AG09309 (cell line): ENCODE data around the gene PITHD1.
"Not testable (repeated sequence)": the region's sequence is repeated elsewhere in the genome, so short reads cannot be mapped to it uniquely, and the experiment has no call there.

Experiments used
- DNase-seq: peaks from one replicate; pipeline ENCODE4 v3.0.0-alpha.2; 2010; ENCODE audit warnings: low read depth
- H3K4me3 ChIP-seq: 2 replicates; pipeline ENCODE4 v1.5.1; 2011; ENCODE audit warnings: mild to moderate bottlenecking, low read depth, low read length, moderate library complexity; ENCODE audit not compliant: control insufficient read depth
- TF ChIP-seq, protein P1 (sequence below): IDR thresholded peaks from 2 replicates; pipeline ENCODE4 v1.5.1; 2011; ENCODE audit warnings: mild to moderate bottlenecking, low read depth, low read length, inconsistent platforms; ENCODE audit not compliant: insufficient read depth, control insufficient read depth; ENCODE audit errors: missing control alignments

Gene PITHD1

DNA sequence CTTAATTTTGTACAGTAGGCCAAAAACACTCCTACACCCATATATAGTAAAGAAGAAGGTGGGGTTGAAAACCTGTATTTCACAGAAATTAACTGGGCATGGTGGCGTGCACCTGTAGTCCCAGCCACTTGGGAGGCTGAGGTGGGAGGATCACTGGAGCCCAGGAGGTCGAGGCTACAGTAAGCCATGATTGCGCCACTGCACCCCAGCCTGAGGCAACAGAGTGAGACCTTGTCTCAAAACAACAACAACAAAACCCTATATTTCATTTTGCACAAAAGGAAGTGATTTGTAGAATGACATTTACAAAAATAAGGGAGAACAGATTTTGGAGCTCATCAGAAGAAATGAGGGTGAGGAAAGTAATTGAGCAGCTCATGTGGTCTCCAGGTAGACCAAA lies 10.5 kb downstream of the PITHD1 start:
- DNase-seq: no peak
- TF ChIP-seq, protein P1, sequence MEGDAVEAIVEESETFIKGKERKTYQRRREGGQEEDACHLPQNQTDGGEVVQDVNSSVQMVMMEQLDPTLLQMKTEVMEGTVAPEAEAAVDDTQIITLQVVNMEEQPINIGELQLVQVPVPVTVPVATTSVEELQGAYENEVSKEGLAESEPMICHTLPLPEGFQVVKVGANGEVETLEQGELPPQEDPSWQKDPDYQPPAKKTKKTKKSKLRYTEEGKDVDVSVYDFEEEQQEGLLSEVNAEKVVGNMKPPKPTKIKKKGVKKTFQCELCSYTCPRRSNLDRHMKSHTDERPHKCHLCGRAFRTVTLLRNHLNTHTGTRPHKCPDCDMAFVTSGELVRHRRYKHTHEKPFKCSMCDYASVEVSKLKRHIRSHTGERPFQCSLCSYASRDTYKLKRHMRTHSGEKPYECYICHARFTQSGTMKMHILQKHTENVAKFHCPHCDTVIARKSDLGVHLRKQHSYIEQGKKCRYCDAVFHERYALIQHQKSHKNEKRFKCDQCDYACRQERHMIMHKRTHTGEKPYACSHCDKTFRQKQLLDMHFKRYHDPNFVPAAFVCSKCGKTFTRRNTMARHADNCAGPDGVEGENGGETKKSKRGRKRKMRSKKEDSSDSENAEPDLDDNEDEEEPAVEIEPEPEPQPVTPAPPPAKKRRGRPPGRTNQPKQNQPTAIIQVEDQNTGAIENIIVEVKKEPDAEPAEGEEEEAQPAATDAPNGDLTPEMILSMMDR: no peak
- no peak overlapping the region for H3K4me3 ChIP-seq

DNA sequence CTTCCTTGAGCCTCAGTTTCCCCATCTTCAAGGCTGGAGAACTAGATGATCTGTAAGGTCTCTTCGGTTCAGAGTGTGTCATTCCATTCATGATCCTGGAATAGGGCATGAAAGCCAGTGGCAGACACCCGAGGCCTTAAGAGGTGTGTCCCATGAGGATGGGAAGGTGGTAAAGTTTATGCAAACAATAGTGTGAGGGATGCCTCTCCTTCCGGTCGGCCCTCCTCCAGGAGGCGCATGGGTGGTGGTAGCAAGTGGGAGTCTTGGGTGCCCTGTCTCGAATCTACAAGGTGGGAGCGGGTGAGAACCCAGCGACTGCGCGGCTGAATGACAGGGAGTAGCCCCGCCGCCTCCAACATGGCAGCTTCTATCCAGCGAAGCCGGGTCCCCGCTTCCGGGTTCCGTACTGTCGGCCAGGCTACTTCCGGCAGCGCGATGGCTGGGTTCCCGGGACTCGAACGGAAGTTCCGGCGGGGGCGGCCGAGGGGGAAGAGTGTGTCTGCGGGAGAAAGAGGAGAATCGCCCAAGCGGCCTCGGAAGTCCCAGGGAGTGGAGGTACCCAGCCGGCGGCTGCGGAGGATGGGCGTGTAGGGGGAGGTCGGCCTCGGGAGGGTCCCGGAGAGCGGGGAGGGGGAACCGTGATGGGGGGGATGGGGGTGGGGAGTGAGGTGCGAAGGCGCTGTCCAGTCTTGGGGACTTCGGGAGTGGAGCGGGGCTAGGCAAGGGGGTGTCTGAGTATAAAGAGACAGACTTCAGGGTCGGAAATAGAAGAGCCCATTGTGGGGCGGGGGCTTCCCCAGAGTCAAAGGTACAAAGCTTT lies 12.7 kb downstream of the PITHD1 start, which contains the start of gene LYPLA2:
Gene LYPLA2, plus strand, starts transcription at position 450 of the 820 bp plus-strand sequence. CDS start 1,538 bp downstream, outside the sequence.
- no peak for DNase-seq
- peak within 1 kb of the TSS; percentile 84 for H3K4me3 ChIP-seq
- TF ChIP-seq, protein P1: no peak

DNA sequence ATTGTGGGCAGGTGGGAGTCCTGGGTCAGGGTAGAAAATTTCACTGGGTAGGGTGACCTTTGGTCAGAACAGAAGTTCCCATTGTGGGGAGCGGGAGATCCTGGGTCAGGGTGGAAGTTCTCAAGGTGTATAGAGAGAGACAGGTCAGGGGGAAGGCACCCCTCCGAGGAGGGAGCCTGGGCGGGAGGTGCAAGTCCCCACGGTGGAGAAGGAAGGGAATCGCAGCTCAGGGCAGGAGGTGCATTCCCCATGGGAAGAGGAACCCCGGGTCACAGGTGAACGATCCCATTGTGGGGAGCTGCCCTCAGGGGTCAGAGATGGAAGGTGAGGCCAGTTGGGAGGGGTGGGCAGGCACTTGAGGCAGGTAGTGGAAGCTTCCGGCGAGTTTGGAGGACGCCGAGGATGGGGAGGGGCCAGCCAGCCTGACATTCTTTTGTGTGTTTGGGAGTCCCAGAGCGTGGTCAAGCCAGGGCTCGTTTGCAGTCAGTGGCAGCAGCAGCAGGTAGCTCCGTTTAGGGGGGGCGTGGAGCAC lies 13.4 kb downstream of the PITHD1 start:
- H3K4me3 ChIP-seq: peak overlapping the region; percentile 84
- TF ChIP-seq, protein P1: no peak
- no peak for DNase-seq

DNA sequence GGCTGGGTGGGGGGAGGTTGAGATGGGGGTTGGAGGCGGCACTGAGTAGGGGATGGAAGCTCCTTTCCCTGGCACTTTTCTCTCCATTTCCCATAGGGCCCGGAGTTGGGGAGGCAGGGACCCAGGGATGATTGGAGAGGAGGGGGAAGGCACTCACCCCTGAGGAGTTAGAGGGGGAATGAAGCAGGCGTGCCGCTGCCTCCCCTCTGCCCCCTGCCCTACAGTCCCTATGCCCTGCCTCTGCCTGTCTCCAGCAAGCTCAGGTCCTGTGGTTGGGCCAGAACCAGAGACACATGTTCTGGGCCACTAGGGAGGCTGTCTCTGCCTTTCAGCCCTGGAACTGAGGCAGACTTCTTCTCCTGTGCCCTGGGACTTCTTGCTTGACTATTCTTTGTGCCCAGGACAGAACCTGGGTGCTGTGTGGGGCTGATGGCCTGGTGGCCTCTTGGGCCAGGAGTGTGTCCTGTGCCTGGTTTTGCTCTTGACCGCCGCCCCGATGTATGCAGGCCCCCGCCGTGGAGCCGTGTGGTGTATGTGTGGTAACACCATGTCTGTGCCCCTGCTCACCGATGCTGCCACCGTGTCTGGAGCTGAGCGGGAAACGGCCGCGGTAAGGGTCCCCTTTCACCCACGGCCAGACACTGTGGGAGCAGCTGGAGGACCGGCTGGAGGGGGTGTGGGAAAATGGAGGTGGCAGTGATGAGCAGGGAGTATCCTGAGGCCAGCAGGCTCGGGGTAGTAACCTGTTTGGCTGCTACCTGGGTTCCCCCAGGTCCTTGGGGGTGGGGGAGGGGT lies 14.1 kb downstream of the PITHD1 start:
- H3K4me3 ChIP-seq: peak overlapping the region; percentile 84
- DNase-seq: no peak
- TF ChIP-seq, protein P1: no peak

DNA sequence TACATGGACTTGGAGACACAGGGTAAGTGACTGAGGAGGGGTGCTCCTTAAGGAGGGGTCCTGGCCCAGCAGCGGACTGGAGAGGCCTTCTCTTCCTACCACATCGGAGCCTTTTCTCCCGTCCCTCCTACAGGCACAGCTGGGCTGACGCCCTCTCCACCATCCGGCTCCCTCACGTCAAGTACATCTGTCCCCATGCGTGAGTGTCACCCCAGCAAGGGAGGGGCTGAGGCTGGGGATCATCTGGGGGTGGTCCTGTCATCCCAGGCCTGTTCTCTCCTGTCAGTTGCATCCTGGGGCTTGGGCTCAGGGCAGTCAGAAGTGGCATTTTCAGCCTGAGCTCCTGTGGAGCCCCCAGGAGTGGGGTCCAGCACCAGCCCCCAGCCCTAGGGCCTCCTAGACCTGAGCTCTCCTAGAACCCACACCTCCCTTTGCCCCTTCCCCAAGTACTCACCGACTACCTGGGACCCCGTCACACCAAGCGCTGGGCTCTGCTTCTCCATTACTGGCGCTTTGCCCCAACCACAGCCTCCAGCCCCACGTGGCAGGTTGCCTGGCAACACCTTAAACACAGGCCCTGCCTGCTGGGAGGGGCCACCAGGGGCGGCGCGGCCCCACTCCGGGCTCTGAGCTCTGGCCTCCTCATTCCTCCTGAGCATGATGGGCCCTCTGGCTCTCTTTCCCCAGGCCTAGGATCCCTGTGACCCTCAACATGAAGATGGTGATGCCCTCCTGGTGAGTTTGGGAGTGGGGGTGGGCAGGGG lies 15.0 kb downstream of the PITHD1 start:
- TF ChIP-seq, protein P1: no peak
- H3K4me3 ChIP-seq: no peak overlapping the region
- DNase-seq: no peak

DNA sequence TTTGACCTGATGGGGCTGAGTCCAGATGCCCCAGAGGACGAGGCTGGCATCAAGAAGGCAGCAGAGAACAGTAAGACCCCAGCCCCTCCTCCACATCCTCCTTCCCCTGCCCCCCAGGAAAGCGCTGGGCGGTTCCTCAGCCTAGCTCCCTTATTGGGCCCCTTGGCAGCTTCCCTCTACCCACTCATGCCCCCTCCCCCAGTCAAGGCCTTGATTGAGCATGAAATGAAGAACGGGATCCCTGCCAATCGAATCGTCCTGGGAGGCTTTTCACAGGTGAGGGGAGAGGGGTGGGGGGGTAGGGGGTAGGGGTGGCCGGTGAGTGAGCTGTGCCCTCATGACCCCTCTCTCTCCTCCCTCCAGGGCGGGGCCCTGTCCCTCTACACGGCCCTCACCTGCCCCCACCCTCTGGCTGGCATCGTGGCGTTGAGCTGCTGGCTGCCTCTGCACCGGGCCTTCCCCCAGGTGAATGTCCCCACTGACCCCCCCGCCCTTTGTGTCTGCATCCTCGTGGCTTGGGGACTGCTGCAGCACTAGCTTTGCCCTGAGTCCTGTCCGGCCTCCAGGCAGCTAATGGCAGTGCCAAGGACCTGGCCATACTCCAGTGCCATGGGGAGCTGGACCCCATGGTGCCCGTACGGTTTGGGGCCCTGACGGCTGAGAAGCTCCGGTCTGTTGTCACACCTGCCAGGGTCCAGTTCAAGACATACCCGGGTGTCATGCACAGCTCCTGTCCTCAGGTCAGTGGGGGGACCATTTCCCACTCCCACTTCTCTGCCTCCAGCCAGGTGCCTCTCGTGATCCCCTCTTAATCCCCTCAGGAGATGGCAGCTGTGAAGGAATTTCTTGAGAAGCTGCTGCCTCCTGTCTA lies 15.9 kb downstream of the PITHD1 start:
- H3K4me3 ChIP-seq: no peak overlapping the region
- TF ChIP-seq, protein P1: no peak

DNA sequence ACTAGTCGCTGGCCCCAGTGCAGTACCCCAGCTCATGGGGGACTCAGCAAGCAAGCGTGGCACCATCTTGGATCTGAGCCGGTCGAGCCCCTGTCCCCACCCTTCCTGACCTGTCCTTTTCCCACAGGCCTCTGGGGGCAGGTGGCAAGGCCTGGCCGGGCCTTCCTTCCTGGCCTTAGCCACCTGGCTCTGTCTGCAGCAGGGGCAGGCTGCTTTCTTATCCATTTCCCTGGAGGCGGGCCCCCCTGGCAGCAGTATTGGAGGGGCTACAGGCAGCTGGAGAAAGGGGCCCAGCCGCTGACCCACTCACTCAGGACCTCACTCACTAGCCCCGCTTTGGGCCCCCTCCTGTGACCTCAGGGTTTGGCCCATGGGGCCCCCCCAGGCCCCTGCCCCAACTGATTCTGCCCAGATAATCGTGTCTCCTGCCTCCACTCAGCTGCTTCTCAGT lies 16.5 kb downstream of the PITHD1 start:
- not testable (repeated sequence) for DNase-seq, H3K4me3 ChIP-seq

More for the DNA sequence above, 15.9 kb downstream of the PITHD1 start:
- DNase-seq: no peak
